A549 (cell line): ENCODE results near the gene RCAN3. TPM values are rescaled to one million over a fixed set of nuclear protein-coding genes. Genes with fewer than 3 reads are reported as not detected.
A peak's percentile ranks its signal among the peaks of the same experiment; 100 is the strongest.

Source experiments
- ATAC-seq, 2 experiments: fragments of 200-7000 bp in 1 of 2; fragments of >200 bp in 1 of 2; cut with Nextera tagmentation in 1 of 2; cut with Tn5 transposase in 1 of 2; 3 replicates each; pipeline versions ENCODE4 v1.8.0 to v1.9.1; 2018 to 2020; ENCODE audit warnings: mild to moderate bottlenecking in 1 of 2, moderate library complexity in 1 of 2
- CTCF ChIA-PET: fragments of 300-600 bp; sonication (Branson Sonifier 250); formaldehyde crosslinking; extraction: SDS; loops from one replicate; lab custom pipeline; 2021; ENCODE audit warnings: antibody characterized with exemption, inconsistent platforms; lab: Yijun Ruan, JAX
- POLR2A ChIA-PET: fragments of 350-600 bp; formaldehyde crosslinking; extraction: SDS; loops from one replicate; lab custom pipeline; 2021; ENCODE audit warnings: antibody characterized with exemption, inconsistent platforms; lab: Yijun Ruan, JAX
- DNase-seq, 2 experiments: peaks; one replicate each; pipeline versions ENCODE4 v3.0.0 to v3.0.0-alpha.2; 2011 to 2016; ENCODE audit warnings: low read depth in 1 of 2, low spot score in 1 of 2
- FAIRE-seq: peaks from 2 replicates; lab custom pipeline; 2011; peaks lifted over from hg19 to GRCh38; lab: Jason Lieb, UNC
- H3K27ac ChIP-seq, 2 experiments: fragments of >200 bp; sonication (Bioruptor Twin); formaldehyde crosslinking; 3 replicates each; pipeline ENCODE4 v1.5.1; 2016 to 2017
- H3K4me1 ChIP-seq: fragments of >200 bp; sonication (Bioruptor Twin); formaldehyde crosslinking; 3 replicates; pipeline ENCODE4 v1.6.1; 2016
- H3K4me2 ChIP-seq: fragments of >200 bp; sonication (Bioruptor Twin); formaldehyde crosslinking; 3 replicates; pipeline ENCODE4 v1.6.1; 2016
- H3K4me3 ChIP-seq: fragments of >200 bp; sonication (Bioruptor Twin); formaldehyde crosslinking; 3 replicates; pipeline ENCODE4 v1.5.1; 2016
- H3K9me3 ChIP-seq: fragments of >200 bp; sonication (Bioruptor Twin); formaldehyde crosslinking; 3 replicates; pipeline ENCODE4 v1.6.1; 2016
- CTCF ChIP-seq: fragments of >200 bp; sonication (Bioruptor Twin); formaldehyde crosslinking; IDR thresholded peaks from 3 replicates; pipeline ENCODE4 v1.5.1; 2016
- ESRRA ChIP-seq: fragments of 150-350 bp; IDR thresholded peaks from 2 replicates; pipeline ENCODE4 v1.6.1; 2014; ENCODE audit warnings: mild to moderate bottlenecking, low read length, borderline replicate concordance
- FOSB ChIP-seq: fragments of 250-450 bp; sonication (Bioruptor Pico); IDR thresholded peaks from 2 replicates; pipeline ENCODE4 v1.5.0; 2020; ENCODE audit warnings: mild to moderate bottlenecking, moderate library complexity
- HDAC2 ChIP-seq: fragments of 200-600 bp; sonication (generic); IDR thresholded peaks from 2 replicates; pipeline ENCODE4 v1.6.1; 2016
- HEYL ChIP-seq: fragments of 250-450 bp; sonication (Bioruptor Pico); IDR thresholded peaks from 2 replicates; pipeline ENCODE4 v1.8.0; 2021; ENCODE audit warnings: mild to moderate bottlenecking, moderate library complexity
- HOXB5 ChIP-seq: fragments of 250-450 bp; sonication (Bioruptor Pico); IDR thresholded peaks from 2 replicates; pipeline ENCODE4 v1.5.0; 2020; ENCODE audit warnings: mild to moderate bottlenecking, moderate library complexity
- JUN ChIP-seq, 2 experiments: fragments of >200 bp; sonication (Bioruptor Twin); formaldehyde crosslinking; IDR thresholded peaks; 2 replicates in 1 of 2; 3 replicates in 1 of 2; pipeline ENCODE4 v1.6.1; 2016 to 2017
- KDM1A ChIP-seq: fragments of 200-600 bp; sonication (generic); IDR thresholded peaks from 2 replicates; pipeline ENCODE4 v1.6.1; 2016; ENCODE audit warnings: low read depth, mild to moderate bottlenecking
- KDM5A ChIP-seq: fragments of 200-600 bp; sonication (generic); IDR thresholded peaks from 2 replicates; pipeline ENCODE4 v1.6.1; 2016; ENCODE audit warnings: antibody characterized with exemption, mild to moderate bottlenecking
- MAFK ChIP-seq: fragments of 450-650 bp; IDR thresholded peaks from 2 replicates; pipeline ENCODE4 v1.6.1; 2014; ENCODE audit not compliant: partially characterized antibody
- MAZ ChIP-seq: fragments of 150-350 bp; IDR thresholded peaks from 2 replicates; pipeline ENCODE4 v1.6.1; 2014; ENCODE audit warnings: antibody characterized with exemption, low read depth, low read length, borderline replicate concordance
- MYC ChIP-seq: IDR thresholded peaks from 2 replicates; pipeline ENCODE4 v1.6.1; 2012; ENCODE audit warnings: mild to moderate bottlenecking, inconsistent platforms, low read length, improper control_type of control experiment, borderline replicate concordance
- NFE2L2 ChIP-seq: fragments of 150-350 bp; conservative IDR thresholded peaks from 2 replicates; pipeline ENCODE4 v1.6.1; 2014; ENCODE audit warnings: low read length
- RAD21 ChIP-seq, 2 experiments: fragments of >200 bp in 1 of 2; sonication (Bioruptor Twin) in 1 of 2; formaldehyde crosslinking in 1 of 2; IDR thresholded peaks in 1 of 2; conservative IDR thresholded peaks in 1 of 2; 2 replicates in 1 of 2; 3 replicates in 1 of 2; pipeline ENCODE4 v1.6.1; 2012 to 2018; ENCODE audit warnings: inconsistent platforms in 1 of 2
- RARB ChIP-seq: fragments of 250-450 bp; sonication (Bioruptor Pico); IDR thresholded peaks from 2 replicates; pipeline ENCODE4 v1.8.0; 2021; ENCODE audit warnings: mild to moderate bottlenecking, moderate library complexity
- SMC3 ChIP-seq: fragments of >200 bp; sonication (Bioruptor Twin); formaldehyde crosslinking; IDR thresholded peaks from 3 replicates; pipeline ENCODE4 v1.6.1; 2018; ENCODE audit warnings: inconsistent platforms
- WGBS: methylation state at CpG from one replicate; pipeline ENCODE4 v1.1.6; 2017; ENCODE audit errors: missing lambda C conversion rate; 5-methylcytosine and 5-hydroxymethylcytosine counted together
- polyA plus RNA-seq, 4 experiments: library from polyadenylated mRNA; depleted of rRNA in 3 of 4; stranded (reverse); fragments of >200 nt; fragmentation: RNase III in 1 of 4; extraction: RNeasy Plus Mini Kit Qiagen cat#74134 plus additional on column Dnase treatment in 1 of 4; gene quantifications; 2 replicates in 3 of 4; 3 replicates in 1 of 4; pipeline ENCODE4 v1.2.3, GENCODE V29; 2011 to 2017
- TF ChIP-seq, protein P1 (sequence below): IDR thresholded peaks from 2 replicates; pipeline ENCODE4 v1.6.1; 2012; ENCODE audit warnings: low read depth, borderline replicate concordance
- TF ChIP-seq, protein P2 (sequence below): IDR thresholded peaks from 2 replicates; pipeline ENCODE4 v1.6.1; 2012
- TF ChIP-seq, protein P3 (sequence below): fragments of 200-600 bp; sonication (generic); IDR thresholded peaks from 2 replicates; pipeline ENCODE4 v1.6.1; 2016; ENCODE audit warnings: antibody characterized with exemption, mild to moderate bottlenecking, moderate library complexity

RCAN3 gene
- polyA plus RNA-seq, 2 of the 4 experiments (the other 2 are of a cell fraction): 7.4 to 14.6 TPM

DNA sequence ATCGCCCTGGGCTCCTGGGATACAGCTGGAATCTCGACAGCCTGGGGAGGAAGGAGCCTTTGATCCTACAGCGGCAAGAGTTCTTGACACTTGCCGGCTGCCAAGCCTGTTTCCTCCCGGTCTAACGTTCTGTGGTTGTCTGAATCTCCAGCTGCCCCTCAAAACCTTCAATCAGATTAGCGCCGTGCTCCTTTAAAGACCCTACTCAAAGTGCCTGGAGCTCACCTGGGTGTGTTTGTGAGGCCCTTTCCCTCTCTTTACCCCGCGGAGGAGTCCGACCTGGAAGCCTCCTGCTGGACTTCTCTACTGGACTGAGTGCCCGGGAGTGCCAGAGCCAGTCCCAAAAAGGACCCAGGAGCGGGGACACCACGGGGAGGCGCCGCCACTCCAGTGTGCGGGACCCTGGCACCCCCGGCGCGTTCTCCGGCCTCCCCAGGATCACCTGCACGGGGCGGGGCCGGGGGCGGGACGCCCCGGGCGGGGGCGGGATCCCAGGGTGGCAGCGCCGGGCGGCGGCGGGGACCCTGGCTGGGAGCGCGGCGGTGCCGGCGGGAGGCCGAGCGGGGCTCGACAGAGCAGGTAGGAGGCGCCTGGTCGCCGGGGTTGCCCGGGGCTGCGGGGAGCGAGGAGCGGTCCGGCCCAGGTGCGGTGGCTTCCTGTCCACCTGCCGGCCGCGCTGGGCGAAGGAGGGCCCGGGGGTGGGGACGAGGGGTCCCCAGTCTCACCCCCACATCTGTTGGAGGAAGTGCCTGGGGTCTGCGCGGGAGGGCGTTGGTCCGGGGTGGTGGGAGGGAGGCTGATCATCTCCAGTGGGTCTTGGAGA, 53.2 kb downstream of the RCAN3 start, which contains the start of gene NCMAP:
TSS of gene NCMAP (plus strand) at position 497 of the 823 bp plus-strand sequence. CDS start 39,344 bp downstream, outside the sequence.
- H3K9me3 ChIP-seq: no peaks in the 10 kb centered on the region
- peak; percentile 34; the same call in 2 of the 3 replicates for TF ChIP-seq SMC3
- no peak for TF ChIP-seq KDM1A
- TF ChIP-seq RAD21 (conservative IDR thresholded peaks at IDR 0.05 in 1 of 2, IDR thresholded peaks at IDR 0.05 in 1 of 2): peak in 1 of 2 experiments; percentile 30; a peak in 2 of 5 replicates
- TF ChIP-seq, all 56 proteins: peak for 2
- 65% methylated on average over 14 of the region's 61 CpGs for WGBS
- DNase-seq: no peak
- H3K4me3 ChIP-seq: peak within 1 kb of the TSS; percentile 43
- no peak for FAIRE-seq
- H3K4me1 ChIP-seq: peaks cover 25% of the 10 kb centered on the region
- CTCF ChIA-PET: interaction anchor here (1.0 to 2.0 kb wide), 2 partner anchors 10 to 28 kb away, joined by 3 to 4 read pairs; no protein-coding TSS in a partner anchor
- peak within 1 kb of the TSS; percentile 79 for H3K4me2 ChIP-seq
- H3K27ac ChIP-seq: peak within 1 kb of the TSS; percentile 61 to 84; a peak in 5 of 6 replicates
- POLR2A ChIA-PET: no interaction called here
- 0 out of 6 replicates have a peak, but pooled peaks of 1 of the 2 experiments have one; percentile 31 for ATAC-seq

- ChIA-PET POLR2A (no interaction called here), CTCF (no interaction called here)
- Histone ChIP-seq H3K27ac (peak overlapping the region; percentile 61 to 84; a peak in 5 of 6 replicates), H3K4me2 (peak overlapping the region; percentile 79), H3K4me1 (peaks cover 27% of the 10 kb centered on the region), H3K4me3 (peak overlapping the region; percentile 43; the same call in 2 of the 3 replicates)
- ATAC-seq: no peak
- DNase-seq: no peak
- WGBS: 81% methylated on average over 10 of the region's 19 CpGs
- TF ChIP-seq HEYL (CRISPR knock-in tag) (no peak), HOXB5 (CRISPR knock-in tag) (no peak), ESRRA (no peak), KDM1A (no peak), MAZ (no peak), JUN (IDR thresholded peaks at IDR 0.05) (no peak), KDM5A (no peak), HDAC2 (no peak), MYC (no peak), FOSB (CRISPR knock-in tag) (no peak), CTCF (no peak), NFE2L2 (no peak), RARB (no peak), MAFK (no peak)
- TF ChIP-seq, protein P1, sequence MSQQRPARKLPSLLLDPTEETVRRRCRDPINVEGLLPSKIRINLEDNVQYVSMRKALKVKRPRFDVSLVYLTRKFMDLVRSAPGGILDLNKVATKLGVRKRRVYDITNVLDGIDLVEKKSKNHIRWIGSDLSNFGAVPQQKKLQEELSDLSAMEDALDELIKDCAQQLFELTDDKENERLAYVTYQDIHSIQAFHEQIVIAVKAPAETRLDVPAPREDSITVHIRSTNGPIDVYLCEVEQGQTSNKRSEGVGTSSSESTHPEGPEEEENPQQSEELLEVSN: no peak
- TF ChIP-seq, protein P2, sequence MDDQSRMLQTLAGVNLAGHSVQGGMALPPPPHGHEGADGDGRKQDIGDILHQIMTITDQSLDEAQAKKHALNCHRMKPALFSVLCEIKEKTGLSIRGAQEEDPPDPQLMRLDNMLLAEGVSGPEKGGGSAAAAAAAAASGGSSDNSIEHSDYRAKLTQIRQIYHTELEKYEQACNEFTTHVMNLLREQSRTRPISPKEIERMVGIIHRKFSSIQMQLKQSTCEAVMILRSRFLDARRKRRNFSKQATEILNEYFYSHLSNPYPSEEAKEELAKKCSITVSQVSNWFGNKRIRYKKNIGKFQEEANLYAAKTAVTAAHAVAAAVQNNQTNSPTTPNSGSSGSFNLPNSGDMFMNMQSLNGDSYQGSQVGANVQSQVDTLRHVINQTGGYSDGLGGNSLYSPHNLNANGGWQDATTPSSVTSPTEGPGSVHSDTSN: no peak
- TF ChIP-seq, protein P3, sequence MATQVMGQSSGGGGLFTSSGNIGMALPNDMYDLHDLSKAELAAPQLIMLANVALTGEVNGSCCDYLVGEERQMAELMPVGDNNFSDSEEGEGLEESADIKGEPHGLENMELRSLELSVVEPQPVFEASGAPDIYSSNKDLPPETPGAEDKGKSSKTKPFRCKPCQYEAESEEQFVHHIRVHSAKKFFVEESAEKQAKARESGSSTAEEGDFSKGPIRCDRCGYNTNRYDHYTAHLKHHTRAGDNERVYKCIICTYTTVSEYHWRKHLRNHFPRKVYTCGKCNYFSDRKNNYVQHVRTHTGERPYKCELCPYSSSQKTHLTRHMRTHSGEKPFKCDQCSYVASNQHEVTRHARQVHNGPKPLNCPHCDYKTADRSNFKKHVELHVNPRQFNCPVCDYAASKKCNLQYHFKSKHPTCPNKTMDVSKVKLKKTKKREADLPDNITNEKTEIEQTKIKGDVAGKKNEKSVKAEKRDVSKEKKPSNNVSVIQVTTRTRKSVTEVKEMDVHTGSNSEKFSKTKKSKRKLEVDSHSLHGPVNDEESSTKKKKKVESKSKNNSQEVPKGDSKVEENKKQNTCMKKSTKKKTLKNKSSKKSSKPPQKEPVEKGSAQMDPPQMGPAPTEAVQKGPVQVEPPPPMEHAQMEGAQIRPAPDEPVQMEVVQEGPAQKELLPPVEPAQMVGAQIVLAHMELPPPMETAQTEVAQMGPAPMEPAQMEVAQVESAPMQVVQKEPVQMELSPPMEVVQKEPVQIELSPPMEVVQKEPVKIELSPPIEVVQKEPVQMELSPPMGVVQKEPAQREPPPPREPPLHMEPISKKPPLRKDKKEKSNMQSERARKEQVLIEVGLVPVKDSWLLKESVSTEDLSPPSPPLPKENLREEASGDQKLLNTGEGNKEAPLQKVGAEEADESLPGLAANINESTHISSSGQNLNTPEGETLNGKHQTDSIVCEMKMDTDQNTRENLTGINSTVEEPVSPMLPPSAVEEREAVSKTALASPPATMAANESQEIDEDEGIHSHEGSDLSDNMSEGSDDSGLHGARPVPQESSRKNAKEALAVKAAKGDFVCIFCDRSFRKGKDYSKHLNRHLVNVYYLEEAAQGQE: no peak
- TF ChIP-seq, all 56 proteins: peak for 0
- no peaks in the 10 kb centered on the region for H3K9me3 ChIP-seq
- no peak for FAIRE-seq
These were observed 53.8 kb downstream of the RCAN3 start for GRCh38 chr1:24556414-24556795.
